Loucy (cell line): ENCODE measurements around the gene RIPK4.

Experiments
- CTCF ChIP-seq: fragments of 200-600 bp; sonication (generic); conservative IDR thresholded peaks from 2 replicates; pipeline ENCODE4 v1.5.1; 2014; ENCODE audit warnings: mild to moderate bottlenecking, antibody characterized with exemption, low read length
- EZH2phosphoT487 ChIP-seq: fragments of 200-600 bp; IDR thresholded peaks from 2 replicates; pipeline ENCODE4 v1.6.1; 2018; ENCODE audit warnings: antibody characterized with exemption, mild to moderate bottlenecking, moderate library complexity, borderline replicate concordance

GRCh38 chr21:41750051-41750450, 16.8 kb downstream of the RIPK4 start:
- TF ChIP-seq CTCF (no peak), EZH2phosphoT487 (no peak)
